B cell (primary cell): Measurements from ENCODE around the gene NAV1.

Experiments
- EZH2 ChIP-seq: IDR thresholded peaks from 2 replicates; pipeline ENCODE4 v1.6.1; 2012; ENCODE audit warnings: borderline replicate concordance, low read depth, mild to moderate bottlenecking, moderate library complexity, low read length; ENCODE audit not compliant: insufficient read depth, poor library complexity, severe bottlenecking
- TF ChIP-seq, protein P1 (sequence below): fragments of 200-600 bp; IDR thresholded peaks from one replicate; pipeline ENCODE4 v1.8.0; 2022; ENCODE audit warnings: antibody characterized with exemption, mild to moderate bottlenecking

- TF ChIP-seq, protein P1, sequence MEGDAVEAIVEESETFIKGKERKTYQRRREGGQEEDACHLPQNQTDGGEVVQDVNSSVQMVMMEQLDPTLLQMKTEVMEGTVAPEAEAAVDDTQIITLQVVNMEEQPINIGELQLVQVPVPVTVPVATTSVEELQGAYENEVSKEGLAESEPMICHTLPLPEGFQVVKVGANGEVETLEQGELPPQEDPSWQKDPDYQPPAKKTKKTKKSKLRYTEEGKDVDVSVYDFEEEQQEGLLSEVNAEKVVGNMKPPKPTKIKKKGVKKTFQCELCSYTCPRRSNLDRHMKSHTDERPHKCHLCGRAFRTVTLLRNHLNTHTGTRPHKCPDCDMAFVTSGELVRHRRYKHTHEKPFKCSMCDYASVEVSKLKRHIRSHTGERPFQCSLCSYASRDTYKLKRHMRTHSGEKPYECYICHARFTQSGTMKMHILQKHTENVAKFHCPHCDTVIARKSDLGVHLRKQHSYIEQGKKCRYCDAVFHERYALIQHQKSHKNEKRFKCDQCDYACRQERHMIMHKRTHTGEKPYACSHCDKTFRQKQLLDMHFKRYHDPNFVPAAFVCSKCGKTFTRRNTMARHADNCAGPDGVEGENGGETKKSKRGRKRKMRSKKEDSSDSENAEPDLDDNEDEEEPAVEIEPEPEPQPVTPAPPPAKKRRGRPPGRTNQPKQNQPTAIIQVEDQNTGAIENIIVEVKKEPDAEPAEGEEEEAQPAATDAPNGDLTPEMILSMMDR = no peak
- no peak for TF ChIP-seq EZH2
Measured at GRCh38 chr1:201542309-201543035, 3.5 kb downstream of the NAV1 start.
